Measurements from ENCODE around the gene LY86. TPM values are rescaled to one million over a fixed set of nuclear protein-coding genes. Genes with fewer than 3 reads are reported as not detected.

The LY86 gene
- total RNA-seq, 1 experiment from 2014 or later, result not detected

DNA sequence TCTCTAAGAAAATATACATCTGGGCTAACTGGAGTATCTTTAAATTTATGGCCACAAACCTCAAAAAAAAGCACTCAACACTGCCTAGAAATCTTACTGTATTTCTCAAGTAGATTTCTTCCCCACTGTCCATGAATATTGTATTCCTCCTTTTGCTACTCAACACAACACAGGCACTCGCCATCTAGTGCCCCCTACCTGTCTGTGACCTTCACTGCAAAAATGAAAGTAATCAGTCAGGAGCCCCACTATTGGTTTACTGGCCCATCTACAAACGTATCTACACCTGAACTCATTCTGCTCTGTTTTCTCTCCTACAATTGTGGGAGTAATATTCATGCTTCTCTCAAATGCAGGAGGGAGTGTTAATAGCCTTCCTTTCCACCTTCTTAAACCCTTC is 58.3 kb downstream of the LY86 start:
- Mint-ChIP-seq H3K27me3 (ENCODE audit: insufficient read depth, unreplicated experiment) (no peaks in the 10 kb centered on the region), H3K36me3 (ENCODE audit: insufficient read depth, unreplicated experiment) (no peaks in the 10 kb centered on the region), H3K9me3 (ENCODE audit: unreplicated experiment) (no peaks in the 10 kb centered on the region), H3K27ac (ENCODE audit: low read depth, unreplicated experiment) (no peak overlapping the region), H3K4me1 (ENCODE audit: insufficient read depth, unreplicated experiment) (no peaks in the 10 kb centered on the region), H3K4me3 (ENCODE audit: unreplicated experiment) (no peak overlapping the region)
- ChIA-PET POLR2A (no interaction called here), CTCF (interaction anchor here (1.1 kb wide), 1 partner anchor 27 kb away, joined by 4 read pairs; no protein-coding TSS in a partner anchor)
- intact Hi-C loops (cut with micrococcal nuclease), result no loop called here
- DNase-seq (ENCODE audit: unreplicated experiment), result no peak
- TF ChIP-seq, protein P1, sequence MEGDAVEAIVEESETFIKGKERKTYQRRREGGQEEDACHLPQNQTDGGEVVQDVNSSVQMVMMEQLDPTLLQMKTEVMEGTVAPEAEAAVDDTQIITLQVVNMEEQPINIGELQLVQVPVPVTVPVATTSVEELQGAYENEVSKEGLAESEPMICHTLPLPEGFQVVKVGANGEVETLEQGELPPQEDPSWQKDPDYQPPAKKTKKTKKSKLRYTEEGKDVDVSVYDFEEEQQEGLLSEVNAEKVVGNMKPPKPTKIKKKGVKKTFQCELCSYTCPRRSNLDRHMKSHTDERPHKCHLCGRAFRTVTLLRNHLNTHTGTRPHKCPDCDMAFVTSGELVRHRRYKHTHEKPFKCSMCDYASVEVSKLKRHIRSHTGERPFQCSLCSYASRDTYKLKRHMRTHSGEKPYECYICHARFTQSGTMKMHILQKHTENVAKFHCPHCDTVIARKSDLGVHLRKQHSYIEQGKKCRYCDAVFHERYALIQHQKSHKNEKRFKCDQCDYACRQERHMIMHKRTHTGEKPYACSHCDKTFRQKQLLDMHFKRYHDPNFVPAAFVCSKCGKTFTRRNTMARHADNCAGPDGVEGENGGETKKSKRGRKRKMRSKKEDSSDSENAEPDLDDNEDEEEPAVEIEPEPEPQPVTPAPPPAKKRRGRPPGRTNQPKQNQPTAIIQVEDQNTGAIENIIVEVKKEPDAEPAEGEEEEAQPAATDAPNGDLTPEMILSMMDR (IDR thresholded peaks at IDR 0.05; ENCODE audit: unreplicated experiment), result no peak
- BruUV-seq (replicated peaks), result no TSS peak

DNA sequence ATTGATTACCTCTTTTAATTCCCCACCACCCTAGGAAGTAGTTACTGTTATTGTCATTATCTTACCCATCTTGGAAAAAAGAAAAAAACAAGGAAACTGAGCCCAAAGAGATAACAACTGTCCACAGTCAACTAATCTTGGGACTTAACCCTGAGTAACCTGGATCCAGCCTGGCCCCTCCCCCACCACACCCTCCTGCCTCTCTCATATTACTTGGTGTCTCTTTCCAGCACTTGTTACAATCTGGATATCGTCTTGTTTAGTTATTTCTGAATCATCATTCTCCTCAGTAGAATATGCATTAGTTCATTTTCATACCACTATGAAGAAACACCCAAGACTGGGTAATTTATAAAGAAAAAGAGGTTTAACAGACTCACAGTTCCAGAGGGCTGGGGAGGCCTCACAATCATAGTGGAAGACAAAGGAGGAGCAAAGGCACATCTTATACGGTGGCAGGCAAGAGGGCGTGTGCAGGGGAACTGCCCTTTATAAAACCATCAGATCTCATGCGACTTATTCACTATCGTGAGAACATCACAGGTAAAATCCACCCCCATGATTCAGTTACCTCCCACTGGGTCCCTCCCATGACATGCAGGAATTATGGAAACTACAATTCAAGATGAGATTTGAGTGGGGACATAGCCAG is 60.3 kb downstream of the LY86 start:
- TF ChIP-seq, protein P1 (IDR thresholded peaks at IDR 0.05; ENCODE audit: unreplicated experiment), result no peak
- POLR2A ChIA-PET, result interaction anchor here (0.5 to 1.0 kb wide), 3 partner anchors 13 to 393 kb away, joined by 3 read pairs; no protein-coding TSS in a partner anchor
- no peaks in the 10 kb centered on the region for H3K36me3 Mint-ChIP-seq (ENCODE audit: insufficient read depth, unreplicated experiment)
- no peak overlapping the region for H3K4me3 Mint-ChIP-seq (ENCODE audit: unreplicated experiment)
- H3K27ac Mint-ChIP-seq (ENCODE audit: low read depth, unreplicated experiment), result no peak overlapping the region
- CTCF ChIA-PET, result no interaction called here
- no peaks in the 10 kb centered on the region for H3K9me3 Mint-ChIP-seq (ENCODE audit: unreplicated experiment)
- intact Hi-C loops (cut with micrococcal nuclease), result no loop called here
- no peaks in the 10 kb centered on the region for H3K27me3 Mint-ChIP-seq (ENCODE audit: insufficient read depth, unreplicated experiment)
- H3K4me1 Mint-ChIP-seq (ENCODE audit: insufficient read depth, unreplicated experiment), result no peaks in the 10 kb centered on the region
- DNase-seq (ENCODE audit: unreplicated experiment), result no peak
- BruUV-seq (replicated peaks), result no TSS peak

DNA sequence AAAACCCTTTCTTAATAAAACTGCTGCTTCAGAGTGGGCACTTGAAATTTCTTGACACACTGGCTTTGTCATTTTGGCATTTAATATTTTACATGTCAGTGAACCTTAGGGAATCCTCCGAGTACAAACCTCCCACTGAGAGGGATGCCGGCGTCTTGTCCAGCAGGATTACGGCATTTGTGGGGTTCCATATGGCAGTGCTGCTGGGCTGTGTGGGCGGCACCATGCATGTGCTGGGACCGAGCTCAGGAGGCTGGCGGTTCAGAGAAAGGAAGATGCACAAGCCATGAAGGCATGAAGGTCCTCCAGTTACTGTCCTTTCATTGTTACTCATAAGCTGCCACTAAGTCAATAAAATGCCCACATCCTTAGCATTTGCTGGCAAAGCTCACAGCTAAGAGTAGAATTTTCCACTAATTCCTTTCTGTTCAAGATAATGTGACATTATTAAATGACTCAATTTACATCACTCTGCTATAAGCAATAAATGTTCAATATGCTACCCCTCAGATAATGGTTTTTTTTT is 61.4 kb downstream of the LY86 start:
- TF ChIP-seq, protein P1 (IDR thresholded peaks at IDR 0.05; ENCODE audit: unreplicated experiment), result no peak
- no TSS peak for BruUV-seq (replicated peaks)
- no peaks in the 10 kb centered on the region for H3K9me3 Mint-ChIP-seq (ENCODE audit: unreplicated experiment)
- H3K27me3 Mint-ChIP-seq (ENCODE audit: insufficient read depth, unreplicated experiment), result no peaks in the 10 kb centered on the region
- no peaks in the 10 kb centered on the region for H3K4me1 Mint-ChIP-seq (ENCODE audit: insufficient read depth, unreplicated experiment)
- POLR2A ChIA-PET, result interaction anchor here (0.7 kb wide), 1 partner anchor 1587 kb away, joined by 3 read pairs; no protein-coding TSS in a partner anchor
- DNase-seq (ENCODE audit: unreplicated experiment), result no peak
- CTCF ChIA-PET, result interaction anchor here (0.6 kb wide), 1 partner anchor 10 kb away, joined by 6 read pairs; no protein-coding TSS in a partner anchor
- no peak overlapping the region for H3K27ac Mint-ChIP-seq (ENCODE audit: low read depth, unreplicated experiment)
- intact Hi-C loops (cut with micrococcal nuclease), result no loop called here
- no peak overlapping the region for H3K4me3 Mint-ChIP-seq (ENCODE audit: unreplicated experiment)
- H3K36me3 Mint-ChIP-seq (ENCODE audit: insufficient read depth, unreplicated experiment), result no peaks in the 10 kb centered on the region

DNA sequence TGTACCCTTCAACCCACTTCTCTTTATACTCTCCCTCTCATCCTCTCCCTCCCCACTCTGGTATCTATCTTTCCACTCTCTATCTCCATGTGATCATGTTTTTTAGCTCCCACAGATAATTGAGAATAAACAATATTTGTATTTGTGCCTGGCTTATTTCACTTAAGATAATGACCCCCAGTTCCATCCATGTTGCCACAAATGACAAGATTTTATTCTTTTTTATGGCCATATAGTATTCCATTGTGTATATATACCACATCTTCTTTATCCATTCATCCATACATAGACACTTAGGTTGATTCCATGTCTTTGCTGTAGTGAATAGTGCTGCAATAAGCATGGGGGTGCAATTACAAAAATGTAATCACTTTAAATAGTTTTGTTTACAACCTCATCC is 62.3 kb downstream of the LY86 start:
- DNase-seq (ENCODE audit: unreplicated experiment), result no peak
- intact Hi-C loops (cut with micrococcal nuclease), result no loop called here
- Mint-ChIP-seq H3K4me1 (ENCODE audit: insufficient read depth, unreplicated experiment) (no peaks in the 10 kb centered on the region), H3K27ac (ENCODE audit: low read depth, unreplicated experiment) (no peak overlapping the region), H3K9me3 (ENCODE audit: unreplicated experiment) (no peaks in the 10 kb centered on the region), H3K27me3 (ENCODE audit: insufficient read depth, unreplicated experiment) (no peaks in the 10 kb centered on the region), H3K36me3 (ENCODE audit: insufficient read depth, unreplicated experiment) (no peaks in the 10 kb centered on the region), H3K4me3 (ENCODE audit: unreplicated experiment) (no peak overlapping the region)
- BruUV-seq (replicated peaks), result no TSS peak
- ChIA-PET POLR2A (no interaction called here), CTCF (no interaction called here)
- TF ChIP-seq, protein P1 (IDR thresholded peaks at IDR 0.05; ENCODE audit: unreplicated experiment), result no peak
